Pons (tissue), 1 donor: ENCODE data around the gene SMYD1.

Source experiments
- DNase-seq: peaks from one replicate; pipeline ENCODE4 v3.0.0-alpha.2; 2016; ENCODE audit warnings: low spot score

SMYD1 gene

DNA sequence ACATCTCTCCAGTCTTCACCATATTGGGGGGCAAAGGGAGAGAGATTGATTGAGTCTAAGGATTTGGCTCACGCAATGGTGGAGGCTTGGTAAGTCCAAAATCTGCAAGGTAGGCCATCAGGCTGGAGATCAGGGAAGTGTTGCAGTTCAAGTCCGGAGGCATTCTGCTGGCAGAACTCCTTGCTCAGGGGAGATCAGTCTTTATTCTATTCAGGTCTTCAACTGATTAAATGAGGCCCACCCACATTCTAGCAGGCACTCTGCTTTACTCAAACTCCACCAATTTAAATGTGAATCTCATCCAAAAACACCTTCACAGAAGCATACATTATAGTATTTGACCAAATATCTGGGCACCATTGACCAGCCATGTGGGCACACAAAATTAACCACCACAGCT, 21.4 kb downstream of the SMYD1 start:
- no peak for DNase-seq

DNA sequence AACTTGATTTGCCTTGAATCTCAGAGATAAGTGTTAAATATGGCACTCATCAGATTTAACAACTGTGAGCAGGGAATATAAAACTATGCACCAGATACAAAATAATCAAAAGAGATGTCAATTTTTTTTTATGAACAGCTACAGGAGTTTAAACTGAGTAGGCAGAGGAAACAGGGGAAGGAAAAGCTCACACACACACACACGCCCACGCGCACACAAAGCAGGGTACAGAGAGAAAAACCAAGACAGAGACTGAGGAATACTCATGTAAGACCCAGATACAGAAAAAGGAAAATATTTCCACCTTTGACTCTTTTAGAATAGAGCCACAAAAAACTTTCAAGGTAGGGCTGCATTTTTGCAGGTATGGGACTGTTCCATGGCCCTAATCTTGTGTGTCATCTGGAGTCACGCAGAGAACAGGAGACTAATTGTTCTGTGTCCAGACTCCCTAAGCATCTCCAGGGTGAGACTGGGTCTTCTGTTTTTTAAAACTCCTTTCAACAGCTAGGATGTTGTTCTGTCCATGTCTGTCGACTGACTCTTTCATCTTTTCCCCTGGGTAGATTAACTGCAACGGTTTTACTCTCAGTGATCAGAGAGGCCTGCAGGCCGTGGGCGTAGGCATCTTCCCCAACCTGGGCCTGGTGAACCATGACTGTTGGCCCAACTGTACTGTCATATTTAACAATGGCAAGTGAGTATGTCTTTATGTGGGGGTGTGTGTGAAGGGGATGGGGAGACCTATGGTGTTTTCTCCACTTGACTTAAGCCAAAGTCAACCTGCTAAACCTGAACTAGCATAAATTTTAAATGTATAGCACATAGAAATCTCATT, 23.0 kb downstream of the SMYD1 start:
- no peak for DNase-seq

DNA sequence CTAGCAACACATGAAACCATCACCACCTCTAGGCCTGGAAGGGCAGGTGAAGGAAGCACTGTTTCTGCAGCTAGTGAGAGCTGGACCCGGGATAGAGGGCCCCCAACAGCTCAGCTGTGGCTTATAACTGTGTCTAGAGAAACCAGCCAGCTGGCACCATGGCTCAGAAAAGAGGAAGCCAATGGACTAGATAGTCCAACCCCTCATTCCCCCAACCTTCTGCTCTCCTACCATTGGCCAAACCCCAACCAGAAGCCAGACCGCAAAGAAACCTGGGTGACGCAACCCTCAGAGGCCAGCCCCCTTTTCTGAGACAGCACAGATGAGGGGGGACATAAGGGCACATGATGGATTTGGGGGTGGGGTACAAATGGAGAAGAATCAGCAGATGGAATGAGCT, 24.3 kb downstream of the SMYD1 start:
- no peak for DNase-seq

DNA sequence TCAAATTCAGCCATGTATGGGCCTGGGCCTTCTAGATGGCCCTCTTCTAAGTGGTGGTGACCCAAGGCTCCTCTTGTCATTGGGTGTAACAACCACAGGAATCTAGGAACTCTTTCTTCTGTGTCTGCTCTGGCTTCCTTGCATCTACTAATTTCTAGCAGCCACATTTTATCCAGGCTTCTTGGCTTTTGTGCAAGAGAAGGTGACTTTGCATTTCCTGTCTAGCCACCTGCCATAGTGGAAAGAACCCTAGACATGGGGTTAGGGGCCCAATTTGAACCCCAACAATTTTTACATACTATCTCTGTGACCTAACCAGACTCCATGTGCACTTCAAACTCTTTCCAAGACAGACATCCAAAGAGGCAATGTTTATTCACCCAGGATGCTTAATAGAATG, 25.1 kb downstream of the SMYD1 start:
- no peak for DNase-seq

DNA sequence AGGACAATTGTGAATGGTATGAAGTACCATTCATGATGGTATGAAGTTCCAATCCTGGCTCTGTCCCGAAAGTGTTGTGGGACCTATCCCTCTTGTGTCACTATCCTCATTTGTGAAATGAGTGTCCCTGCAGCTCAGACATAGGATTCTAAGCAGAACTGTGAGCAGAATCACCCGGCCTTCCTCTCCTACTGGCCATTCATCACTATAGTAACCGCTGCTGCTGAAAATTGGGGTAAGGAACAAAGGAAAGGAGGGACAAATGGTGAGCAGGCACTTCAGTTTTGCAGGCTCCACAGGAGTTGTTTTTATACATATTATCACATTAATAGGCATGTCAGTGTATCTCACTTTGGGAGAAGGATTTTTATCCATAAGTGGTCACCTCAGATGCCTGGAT, 27.4 kb downstream of the SMYD1 start:
- DNase-seq, result no peak

DNA sequence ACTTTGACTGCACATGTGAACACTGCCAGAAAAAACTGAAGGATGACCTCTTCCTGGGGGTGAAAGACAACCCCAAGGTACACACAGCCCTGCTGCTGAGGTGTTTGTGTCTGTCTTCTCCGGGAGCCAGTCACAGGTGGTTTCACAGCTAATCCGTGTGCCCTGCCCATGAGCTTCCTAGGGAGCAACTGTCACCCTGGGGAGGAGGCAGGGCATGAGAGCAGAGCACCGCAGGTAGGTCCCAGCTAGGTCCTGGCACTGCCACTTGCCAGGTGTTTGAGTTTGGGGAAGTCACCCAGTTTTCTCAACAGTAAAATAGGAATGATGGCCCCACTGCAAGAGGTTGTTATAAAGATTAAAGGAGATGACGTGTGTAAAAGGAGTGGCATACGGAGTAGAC, 29.1 kb downstream of the SMYD1 start:
- DNase-seq, result no peak

DNA sequence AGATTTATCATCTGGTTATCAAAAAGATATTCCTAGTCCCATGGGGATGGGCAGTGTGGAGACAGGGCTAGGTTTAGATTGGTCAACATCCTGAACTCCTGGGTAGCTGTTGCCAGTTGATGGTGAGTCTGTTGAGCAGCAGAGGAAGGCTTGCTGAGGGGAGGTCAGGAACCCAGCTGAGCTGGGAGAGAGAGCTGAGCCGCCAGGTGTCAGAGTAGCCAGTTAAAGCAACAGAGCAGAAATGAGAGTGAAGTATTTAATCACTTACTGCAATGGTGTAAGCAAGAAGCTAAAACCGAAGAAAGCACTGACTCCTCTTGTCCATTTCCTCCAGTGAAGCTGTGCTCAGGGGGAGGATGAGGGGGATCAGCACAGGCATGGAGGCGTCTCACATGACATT, 29.6 kb downstream of the SMYD1 start:
- no peak for DNase-seq

DNA sequence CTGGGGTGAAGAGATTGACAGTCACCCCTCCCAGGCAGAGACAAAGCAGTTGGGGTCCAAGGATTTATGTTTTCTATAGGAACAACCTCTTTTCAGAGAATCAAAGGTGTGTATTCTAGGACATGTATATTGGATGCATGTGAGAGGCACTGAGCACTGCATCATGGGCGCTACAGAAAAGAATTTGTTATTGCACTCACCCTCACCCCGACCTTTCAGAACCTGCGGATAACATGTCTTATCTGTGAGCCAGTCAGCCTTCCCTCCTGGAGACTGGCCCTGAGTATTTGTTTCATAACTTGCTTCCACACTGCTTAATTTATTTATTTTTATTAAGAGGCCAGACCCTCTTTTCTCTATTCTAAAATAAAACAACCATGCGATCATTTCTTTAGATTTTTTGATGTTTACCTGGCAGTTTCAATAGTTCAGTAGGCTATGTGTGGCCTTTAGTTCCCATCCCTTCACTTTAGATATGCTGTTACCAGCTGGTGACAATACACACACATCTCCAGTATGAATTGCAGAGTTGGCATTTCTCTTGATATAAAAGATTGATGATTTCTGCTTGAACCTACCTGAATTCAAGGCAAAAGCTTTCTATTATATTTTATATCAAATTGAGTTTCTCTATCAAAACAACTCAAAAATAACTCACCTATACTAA, 30.4 kb downstream of the SMYD1 start:
- no peak for DNase-seq

DNA sequence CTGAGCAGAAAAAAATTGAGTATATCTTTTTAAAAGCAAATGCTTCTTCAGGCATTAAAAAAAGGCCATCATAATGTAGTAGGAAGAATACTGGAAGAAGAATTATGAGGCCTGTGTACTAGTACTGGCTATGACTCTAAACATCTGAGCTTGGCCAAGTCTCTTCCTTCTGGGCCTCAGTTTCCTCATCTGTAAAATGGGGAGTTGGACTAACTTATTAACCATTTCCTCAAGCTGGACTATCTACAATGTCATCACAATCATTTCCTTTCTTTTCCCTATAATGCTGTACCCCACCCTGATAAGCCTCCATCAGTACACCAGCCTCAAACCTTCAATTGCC, 30.9 kb downstream of the SMYD1 start:
- no peak for DNase-seq

DNA sequence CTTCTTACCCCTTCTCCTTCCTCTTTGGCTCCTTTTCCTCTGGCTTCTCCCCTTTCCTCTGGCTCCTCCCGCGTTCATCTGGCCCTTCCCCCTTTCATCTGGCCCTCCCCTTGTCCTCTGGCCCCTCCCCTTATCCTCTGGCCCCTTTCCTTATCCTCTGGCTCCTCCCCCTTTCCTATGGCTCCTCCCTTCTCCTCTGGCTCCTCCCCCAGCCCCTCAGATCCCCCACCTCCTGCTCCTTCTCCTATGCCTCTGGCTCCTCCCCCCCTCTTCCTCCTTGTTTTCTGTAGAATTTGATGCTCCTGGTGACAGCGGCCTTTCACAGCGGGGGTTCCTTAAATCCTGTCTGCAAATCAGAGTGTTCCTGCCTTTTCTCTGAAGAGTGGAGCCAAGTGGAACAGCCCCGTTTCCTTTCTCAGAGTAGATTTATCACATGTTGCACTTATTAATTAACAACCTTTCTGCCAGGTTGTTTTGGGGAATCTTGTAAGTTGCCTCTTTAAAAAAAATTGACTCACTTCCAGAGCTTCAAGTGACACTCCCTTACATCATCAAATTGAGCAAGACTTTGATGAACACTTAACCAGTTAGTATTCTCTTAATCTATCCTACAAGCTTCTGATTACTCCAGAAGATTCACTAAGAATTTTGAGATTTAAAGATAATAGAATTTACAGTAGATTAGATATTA, 32.3 kb downstream of the SMYD1 start:
- no peak for DNase-seq

DNA sequence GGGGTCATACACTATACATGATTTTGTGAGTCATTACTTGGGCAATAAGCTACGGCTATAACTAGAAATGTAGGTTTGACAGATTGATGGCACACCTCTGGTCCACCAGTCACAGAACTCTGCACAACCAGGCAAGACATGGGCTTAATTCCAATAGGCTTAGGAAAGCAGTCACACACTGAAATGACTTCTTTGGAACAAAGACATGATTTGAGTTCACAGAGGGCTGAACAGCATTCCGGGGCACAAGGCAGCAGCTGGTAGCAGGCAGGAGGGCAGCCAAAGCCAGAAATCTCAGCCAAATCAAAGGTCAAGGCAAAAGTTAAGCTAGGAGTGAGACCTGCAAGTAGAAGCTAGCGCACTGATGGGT, 32.8 kb downstream of the SMYD1 start:
- peak; percentile 73 for DNase-seq

DNA sequence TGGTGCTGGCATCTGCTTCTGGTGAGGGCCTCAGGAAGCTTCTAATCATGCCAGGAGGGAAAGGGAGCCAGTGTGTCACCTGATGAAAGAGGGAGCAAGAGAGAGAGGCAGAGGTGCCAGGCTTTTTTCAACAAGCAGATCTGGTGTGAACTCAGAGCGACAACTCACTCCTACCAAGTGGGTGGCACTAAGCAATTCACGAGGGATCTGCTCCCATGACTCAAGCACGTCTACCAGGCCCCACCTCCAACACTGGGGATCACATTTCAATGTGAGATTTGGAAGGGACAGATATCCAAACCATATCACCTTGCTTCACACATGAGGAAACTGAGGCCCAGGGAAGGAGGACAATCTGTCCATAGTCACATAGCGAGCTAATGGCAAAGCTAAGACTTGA, 41.2 kb downstream of the SMYD1 start:
- DNase-seq, result no peak

DNA sequence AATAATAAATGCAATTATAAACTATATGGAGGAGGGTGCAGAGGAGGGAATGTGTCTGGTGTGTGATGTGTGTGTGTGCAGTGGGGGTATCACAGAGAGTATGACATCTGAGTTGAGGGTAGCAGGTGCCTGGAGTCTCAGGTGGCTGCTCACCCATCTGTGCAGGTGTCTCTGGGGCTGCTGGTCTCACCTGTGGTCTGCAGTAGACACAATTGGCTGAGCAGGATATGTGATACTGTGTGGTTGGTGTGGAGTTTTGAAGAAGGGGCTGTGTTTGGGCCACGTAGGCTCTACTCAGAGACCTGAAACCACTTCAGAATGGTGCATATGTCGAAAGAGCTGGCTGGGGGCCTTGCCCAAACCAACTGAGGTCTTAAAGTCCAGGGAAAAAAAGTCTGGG, 43.2 kb downstream of the SMYD1 start:
- no peak for DNase-seq

DNA sequence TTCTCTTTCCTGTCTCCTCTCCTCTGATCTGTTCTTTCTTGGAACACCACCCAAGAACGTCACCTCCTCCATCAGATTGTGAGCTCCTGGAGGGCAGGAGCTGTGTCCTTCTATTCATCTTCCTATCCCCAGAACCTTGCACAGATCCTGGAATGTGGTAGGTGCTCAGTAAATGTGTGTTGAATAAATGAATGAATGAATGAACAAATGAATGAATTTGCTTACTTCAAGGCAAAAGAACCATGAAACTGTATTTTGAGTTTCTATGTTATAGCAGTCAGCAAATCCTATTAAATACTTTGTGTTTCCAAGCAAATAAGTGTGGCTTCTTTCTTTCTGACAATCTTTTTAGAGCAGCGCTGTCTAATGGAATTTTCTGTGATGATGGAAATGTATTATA, 45.4 kb downstream of the SMYD1 start:
- no peak for DNase-seq

DNA sequence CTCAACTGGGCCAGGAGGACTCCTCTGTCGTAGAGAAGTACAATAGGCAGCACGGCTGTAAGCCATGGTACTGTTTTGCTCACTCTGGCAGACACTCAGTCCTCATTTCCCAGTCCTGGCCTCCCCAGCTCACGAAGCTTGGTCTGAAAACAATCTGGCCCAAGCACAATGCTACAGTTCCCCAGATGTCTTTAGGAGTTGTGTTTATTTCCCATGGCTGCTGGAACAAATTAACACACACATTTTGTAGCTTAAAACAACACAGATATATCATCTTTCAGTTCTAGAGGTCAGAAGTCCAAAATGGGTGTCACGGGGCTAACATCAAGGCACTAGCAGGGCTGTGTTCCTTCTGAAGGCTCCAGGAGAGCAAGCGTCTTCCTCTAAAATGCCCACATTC, 47.3 kb downstream of the SMYD1 start:
- DNase-seq, result no peak

DNA sequence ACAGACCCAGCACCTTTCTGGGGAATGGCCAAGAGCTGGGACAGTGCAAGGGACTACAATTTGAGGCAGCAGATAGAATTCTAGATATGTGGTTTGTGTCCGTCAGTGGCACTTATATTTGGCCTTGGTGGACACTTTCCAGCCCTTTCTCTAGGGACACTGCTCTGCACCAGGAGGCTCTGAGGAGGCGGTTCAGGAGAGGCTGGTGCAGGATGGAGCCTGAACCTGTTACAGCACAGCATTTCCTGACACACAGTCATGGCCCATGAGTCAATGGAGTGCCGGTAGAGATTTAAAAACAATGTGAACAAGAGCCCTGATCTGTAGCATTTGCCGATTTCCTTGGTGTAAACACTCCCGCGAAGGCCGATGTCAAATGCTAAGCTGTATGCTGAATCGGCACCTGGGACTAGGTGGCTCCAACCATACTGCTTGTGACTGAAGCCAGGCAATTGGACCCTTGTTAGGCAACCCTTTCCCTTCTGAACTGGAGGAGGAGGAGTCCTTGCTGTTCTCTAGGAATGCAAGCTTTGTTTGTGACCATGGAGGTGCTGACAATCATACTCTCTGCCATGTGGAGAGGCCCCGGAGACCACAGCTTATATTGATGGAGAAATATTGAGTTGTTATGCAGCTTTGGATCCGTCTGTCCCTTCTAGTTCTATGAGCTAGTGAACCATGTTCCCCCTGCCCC, 48.3 kb downstream of the SMYD1 start:
- DNase-seq, result no peak

DNA sequence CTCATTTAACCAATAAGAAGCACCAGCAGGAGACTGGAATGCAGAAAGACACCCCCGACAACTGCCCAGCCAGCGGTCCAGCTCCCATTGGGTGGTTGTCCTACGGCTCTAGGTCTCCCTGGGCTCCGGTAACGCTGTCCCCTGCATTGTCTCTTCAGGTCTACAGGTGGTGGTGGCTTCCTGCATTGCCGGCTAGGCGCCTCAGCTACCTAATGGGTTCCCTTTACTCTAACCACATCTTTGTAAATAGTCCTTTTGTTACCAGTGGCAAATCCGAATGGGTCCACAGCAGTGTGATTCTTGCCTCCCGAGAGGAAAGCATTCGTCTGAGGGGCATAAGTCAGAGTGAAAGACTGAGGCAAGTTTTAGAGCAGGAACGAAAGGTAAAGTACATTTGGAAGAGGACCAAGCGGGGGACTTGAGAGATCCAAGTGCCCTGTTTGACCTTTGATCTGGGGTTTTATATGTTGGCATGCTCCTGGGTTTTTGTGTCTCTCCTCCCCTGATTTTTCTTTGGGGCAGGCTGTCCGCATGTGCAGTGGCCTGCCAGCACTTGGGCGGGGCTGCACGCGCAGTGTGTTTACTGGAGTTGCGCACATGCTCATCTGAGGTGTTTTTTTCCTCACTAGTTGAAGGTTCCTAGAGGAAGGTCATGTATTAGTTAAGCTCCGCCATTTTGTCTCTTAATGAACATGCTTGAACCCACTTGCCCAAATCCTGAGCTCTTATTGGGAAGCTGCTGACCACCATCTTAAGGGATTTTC, 49.2 kb downstream of the SMYD1 start:
- DNase-seq, result no peak

DNA sequence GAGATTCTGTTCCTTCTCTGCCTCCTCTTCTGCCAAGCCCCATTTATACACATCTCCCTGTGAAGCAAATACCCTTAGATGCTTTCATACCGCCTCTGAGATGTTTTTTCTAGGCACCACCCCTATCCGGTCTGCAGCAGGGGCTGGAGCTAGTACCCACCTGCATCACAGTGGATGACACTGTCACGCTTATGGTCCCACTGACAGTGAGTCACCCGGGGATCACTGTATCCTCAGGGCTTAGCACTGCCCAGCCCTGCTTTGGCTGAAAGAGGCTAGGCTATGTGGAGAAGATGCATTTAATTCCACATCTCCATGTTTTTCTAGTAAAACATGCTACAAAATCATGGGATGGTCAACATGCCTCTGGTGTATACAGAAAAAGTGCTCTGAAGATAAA, 50.3 kb downstream of the SMYD1 start:
- no peak for DNase-seq

DNA sequence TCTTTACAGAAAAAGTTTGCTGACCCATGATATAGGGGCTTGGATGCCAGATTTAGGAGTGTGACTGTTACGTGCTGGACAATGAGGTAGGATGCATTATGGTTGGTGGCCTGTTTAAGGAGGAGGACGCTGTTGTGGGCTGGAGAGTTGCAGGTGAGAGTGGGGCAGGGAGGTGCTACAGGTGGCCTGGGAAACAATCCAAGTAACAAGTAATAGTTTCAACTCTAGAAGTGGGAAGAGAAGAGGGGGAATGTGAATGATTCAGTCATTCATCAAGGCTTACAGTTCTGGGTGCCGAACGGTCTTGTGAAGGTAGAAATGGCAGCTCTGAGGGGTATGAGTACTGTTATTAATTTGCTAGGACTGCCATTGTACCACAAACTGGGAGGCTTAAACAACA, 54.1 kb downstream of the SMYD1 start:
- DNase-seq, result no peak

DNA sequence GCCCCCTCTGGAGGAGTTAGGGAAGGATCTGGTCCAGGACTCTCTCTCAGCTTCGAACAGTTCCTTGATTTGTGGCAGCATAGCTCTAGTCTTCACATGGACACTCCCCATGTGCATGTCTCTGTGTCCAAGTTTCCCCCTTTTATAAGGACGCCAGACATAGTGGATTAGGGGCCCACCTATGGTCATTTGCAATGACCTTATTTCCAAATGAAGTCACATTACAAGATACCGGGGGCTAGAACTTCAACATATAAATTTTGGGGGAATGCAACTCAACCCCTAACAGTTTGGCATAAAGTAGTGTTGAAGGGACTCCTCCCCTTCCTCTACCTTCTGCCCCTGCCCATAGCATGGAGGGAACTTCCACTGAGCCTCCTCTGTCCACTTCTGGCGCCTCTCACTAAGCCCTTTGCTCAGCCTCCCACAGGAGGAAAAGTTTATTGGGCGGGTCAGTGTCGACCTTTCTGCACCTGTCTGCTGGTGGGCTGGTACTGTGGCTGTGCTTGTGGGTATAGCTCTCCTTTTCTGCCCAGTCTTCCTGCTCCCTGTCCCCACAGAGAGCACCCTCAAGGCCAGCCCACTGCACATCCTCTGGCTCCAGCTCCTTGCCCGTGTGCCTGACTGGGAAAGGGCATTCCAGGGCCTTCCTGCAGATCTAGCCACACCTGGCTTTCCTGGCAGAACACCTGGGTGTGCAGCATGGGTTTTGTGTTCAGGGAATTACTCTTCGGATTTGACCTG, 54.7 kb downstream of the SMYD1 start:
- DNase-seq, result no peak
